SK-N-SH treated with all-trans-retinoic acid at 6 μM for 48 hours (cell line): Measurements from ENCODE around the gene NFATC3.

Experiments used
- BACH2 ChIP-seq: fragments of 250-450 bp; sonication (Bioruptor Pico); IDR thresholded peaks from 2 replicates; pipeline ENCODE4 v1.9.0; 2021; ENCODE audit warnings: mild to moderate bottlenecking, borderline replicate concordance
- ISL1 ChIP-seq: fragments of 250-450 bp; sonication (Bioruptor Pico); IDR thresholded peaks from 2 replicates; pipeline ENCODE4 v2.1.2; 2022; ENCODE audit warnings: mild to moderate bottlenecking, moderate library complexity
- PATZ1 ChIP-seq: fragments of 250-450 bp; sonication (Bioruptor Pico); IDR thresholded peaks from 2 replicates; pipeline ENCODE4 v1.8.0; 2020; ENCODE audit warnings: mild to moderate bottlenecking, moderate library complexity, borderline replicate concordance
- RARB ChIP-seq: fragments of 250-450 bp; sonication (Bioruptor Pico); IDR thresholded peaks from 2 replicates; pipeline ENCODE4 v1.8.0; 2021; ENCODE audit warnings: mild to moderate bottlenecking, moderate library complexity
- ZFP3 ChIP-seq: fragments of 250-450 bp; sonication (Bioruptor Pico); IDR thresholded peaks from 2 replicates; pipeline ENCODE4 v1.5.0; 2020; ENCODE audit warnings: mild to moderate bottlenecking, moderate library complexity

GRCh38 chr16:68081861-68082628 is 3.1 kb upstream of the NFATC3 start:
- TF ChIP-seq ZFP3 (CRISPR knock-in tag) (no peak), BACH2 (no peak), ISL1 (CRISPR knock-in tag) (no peak), PATZ1 (no peak), RARB (CRISPR knock-in tag) (no peak)
